Duodenal mucosa (tissue), 2 donors: ENCODE measurements around the gene MUC4.
"Not testable (repeated sequence)": the region's sequence is repeated elsewhere in the genome, so short reads cannot be mapped to it uniquely, and the experiment has no call there.

ENCODE experiments used
- H3K27ac ChIP-seq: one replicate; pipeline ENCODE4 v1.7.0; 2013; ENCODE audit warnings: low read depth, low read length
- H3K27me3 ChIP-seq, 2 donors: one replicate each; pipeline ENCODE4 v1.7.0; 2013; ENCODE audit warnings: low read length in 2 of 2, control low read depth in 1 of 2; ENCODE audit not compliant: insufficient read depth in 2 of 2, control insufficient read depth in 1 of 2
- H3K36me3 ChIP-seq, 2 donors: one replicate each; pipeline ENCODE4 v1.7.0; 2013; ENCODE audit warnings: low read length in 2 of 2, control low read depth in 1 of 2; ENCODE audit not compliant: insufficient read depth in 2 of 2, control insufficient read depth in 1 of 2
- H3K4me1 ChIP-seq, 2 donors: one replicate each; pipeline ENCODE4 v1.7.0; 2013; ENCODE audit warnings: low read length in 2 of 2, control low read depth in 1 of 2; ENCODE audit not compliant: insufficient read depth in 2 of 2, control insufficient read depth in 1 of 2
- H3K4me3 ChIP-seq, 2 donors: one replicate each; pipeline ENCODE4 v1.7.0; 2013; ENCODE audit warnings: low read length in 2 of 2, low read depth in 1 of 2
- H3K9ac ChIP-seq, 2 donors: one replicate each; pipeline ENCODE4 v1.7.0; 2013; ENCODE audit warnings: low read length in 2 of 2, low read depth in 1 of 2
- H3K9me3 ChIP-seq, 2 donors: one replicate each; pipeline ENCODE4 v1.7.0; 2013; ENCODE audit warnings: low read length in 2 of 2, control low read depth in 1 of 2; ENCODE audit not compliant: control insufficient read depth in 1 of 2

MUC4 gene

DNA sequence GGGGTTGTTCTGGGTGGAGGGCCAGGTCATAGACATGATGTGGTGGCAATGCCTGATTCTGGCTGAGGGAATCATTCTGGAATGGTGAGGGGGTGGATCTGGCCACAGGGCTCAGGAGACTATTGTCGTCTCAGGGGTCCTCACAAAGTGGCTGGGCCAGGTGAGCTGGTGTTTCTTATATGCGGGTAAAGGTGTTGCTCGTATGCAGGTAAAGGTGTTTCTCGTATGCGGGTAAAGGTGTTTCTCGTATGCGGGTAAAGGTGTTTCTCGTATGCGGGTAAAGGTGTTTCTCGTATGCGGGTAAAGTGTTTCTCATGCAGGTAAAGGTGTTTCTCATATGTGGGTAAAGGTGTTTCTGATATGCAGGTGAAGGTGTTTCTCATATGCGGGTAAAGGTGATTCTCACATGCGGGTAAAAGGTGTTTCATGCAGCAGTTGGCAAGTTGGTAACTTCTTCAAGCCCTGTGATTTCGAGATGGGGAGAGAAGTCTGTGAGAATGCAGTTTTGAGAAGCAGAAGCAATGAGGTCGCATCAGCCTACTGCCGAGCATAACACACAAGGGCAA, 10.5 kb upstream of the MUC4 start:
- no peak overlapping the region for H3K4me3 ChIP-seq
- H3K9me3 ChIP-seq = no peaks in the 10 kb centered on the region
- H3K27me3 ChIP-seq = peaks cover 0 to 6% of the 10 kb centered on the region in 2 donors
- H3K36me3 ChIP-seq = no peaks in the 10 kb centered on the region
- H3K4me1 ChIP-seq = no peaks in the 10 kb centered on the region
- no peak overlapping the region for H3K9ac ChIP-seq
- H3K27ac ChIP-seq = no peak overlapping the region

DNA sequence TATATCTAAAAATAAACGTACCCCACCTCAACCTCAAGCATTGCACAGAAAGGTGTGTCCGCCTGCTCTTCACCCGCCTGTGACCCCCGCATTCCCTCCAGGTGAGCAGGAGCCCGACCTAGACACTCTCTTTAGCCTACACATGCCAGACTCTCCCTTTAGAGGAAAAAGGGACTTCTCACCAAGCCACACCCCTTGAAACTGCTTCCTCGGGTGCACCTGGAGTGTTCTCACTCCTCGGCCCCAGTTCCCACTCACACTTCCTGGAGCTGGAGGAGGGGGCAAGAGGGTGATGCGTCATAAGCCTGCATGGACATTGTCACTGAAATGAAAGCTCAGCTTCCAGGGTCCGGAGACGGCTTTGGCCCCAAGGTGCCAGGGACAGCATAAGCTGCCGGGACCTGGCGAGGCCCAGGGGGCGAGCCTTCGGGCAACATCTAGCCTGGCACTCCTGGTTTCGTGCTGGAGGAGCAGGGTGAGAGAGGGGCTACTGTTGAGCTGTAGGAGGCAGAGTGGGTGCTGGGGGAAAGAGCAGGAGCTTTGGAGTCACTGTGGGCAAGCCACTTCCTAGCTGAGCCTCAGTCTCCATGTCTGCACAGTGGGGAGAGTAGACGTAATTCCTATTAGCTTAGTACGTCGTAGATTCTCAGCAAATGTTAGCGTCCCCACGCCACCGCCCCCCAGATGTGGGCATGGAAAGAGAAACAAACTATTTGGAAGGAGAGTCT, 9.8 kb upstream of the MUC4 start:
- no peaks in the 10 kb centered on the region for H3K9me3 ChIP-seq
- H3K27ac ChIP-seq = no peak overlapping the region
- no peak overlapping the region for H3K4me3 ChIP-seq
- H3K9ac ChIP-seq = no peak overlapping the region
- H3K27me3 ChIP-seq = peaks cover 0 to 6% of the 10 kb centered on the region in 2 donors
- H3K36me3 ChIP-seq = no peaks in the 10 kb centered on the region
- H3K4me1 ChIP-seq = no peaks in the 10 kb centered on the region

DNA sequence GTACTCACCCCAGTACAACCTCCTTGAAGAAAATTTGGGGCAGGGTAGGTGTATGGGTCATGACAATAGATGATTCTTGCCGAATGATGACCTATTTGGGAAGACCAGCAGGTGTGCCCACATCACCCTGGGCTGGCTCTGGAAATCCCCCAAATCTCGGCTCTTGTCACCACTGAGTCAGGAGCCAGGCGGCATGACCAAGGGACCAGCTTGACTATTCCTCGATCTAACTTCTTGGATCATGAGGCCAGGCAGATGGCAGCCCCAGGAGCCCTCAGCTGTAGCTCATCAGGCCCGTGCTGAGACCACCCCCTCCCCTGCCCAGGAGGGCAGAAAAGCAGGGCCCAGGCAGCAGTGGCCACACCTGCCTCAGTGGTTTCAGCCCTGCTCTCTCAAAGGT, 9.2 kb upstream of the MUC4 start:
- Histone ChIP-seq H3K27ac (no peak overlapping the region), H3K4me3 (no peak overlapping the region), H3K9me3 (no peaks in the 10 kb centered on the region), H3K36me3 (no peaks in the 10 kb centered on the region), H3K27me3 (peaks cover 0 to 6% of the 10 kb centered on the region in 2 donors), H3K4me1 (no peaks in the 10 kb centered on the region), H3K9ac (no peak overlapping the region)

DNA sequence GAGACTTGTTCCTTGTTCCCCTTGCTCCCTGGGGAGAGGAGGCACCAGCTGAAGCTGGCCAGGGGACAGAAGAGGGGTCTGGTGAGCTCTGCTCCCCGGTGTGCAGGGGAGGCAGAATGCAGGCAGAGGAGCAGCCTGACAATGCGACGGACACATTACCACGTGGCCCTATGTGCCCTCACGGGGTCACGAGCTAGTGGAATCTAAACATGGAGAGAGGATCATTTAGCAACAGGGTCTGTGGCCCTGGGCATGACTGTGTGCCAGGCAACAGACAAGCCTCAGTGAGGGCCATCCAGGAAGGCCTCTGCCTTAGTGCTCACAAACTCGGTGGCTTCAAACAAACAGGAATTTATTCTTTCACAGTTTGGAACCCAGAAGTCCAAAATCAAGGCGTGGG, 8.5 kb upstream of the MUC4 start:
- no peaks in the 10 kb centered on the region for H3K9me3 ChIP-seq
- H3K9ac ChIP-seq = no peak overlapping the region
- no peaks in the 10 kb centered on the region for H3K36me3 ChIP-seq
- no peak overlapping the region for H3K4me3 ChIP-seq
- no peaks in the 10 kb centered on the region for H3K4me1 ChIP-seq
- peaks cover 0 to 6% of the 10 kb centered on the region in 2 donors for H3K27me3 ChIP-seq
- H3K27ac ChIP-seq = no peak overlapping the region

DNA sequence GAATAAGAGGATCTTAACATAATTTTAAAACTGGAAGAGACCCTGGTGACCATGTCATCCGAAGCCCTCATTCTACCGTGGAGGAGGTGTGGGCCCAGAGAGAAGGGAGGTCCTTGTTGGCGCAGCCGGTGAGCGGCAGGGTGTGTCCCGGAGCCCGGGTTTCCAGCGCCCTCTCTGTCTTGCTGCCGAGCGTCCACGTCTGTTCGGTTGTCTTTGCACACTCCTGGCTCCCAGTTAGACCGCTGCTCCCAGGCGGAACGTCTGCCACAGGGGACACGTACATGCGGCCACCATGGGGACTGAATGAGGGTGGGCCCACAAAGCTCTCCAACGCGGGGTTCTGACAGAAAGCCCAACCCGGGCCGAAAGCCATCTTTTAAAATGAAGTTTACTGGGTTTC, 6.6 kb upstream of the MUC4 start:
- H3K9me3 ChIP-seq = no peaks in the 10 kb centered on the region
- no peaks in the 10 kb centered on the region for H3K4me1 ChIP-seq
- H3K36me3 ChIP-seq = no peaks in the 10 kb centered on the region
- H3K27me3 ChIP-seq = no peaks in the 10 kb centered on the region
- H3K27ac ChIP-seq = no peak overlapping the region
- H3K9ac ChIP-seq = no peak overlapping the region
- H3K4me3 ChIP-seq = no peak overlapping the region

DNA sequence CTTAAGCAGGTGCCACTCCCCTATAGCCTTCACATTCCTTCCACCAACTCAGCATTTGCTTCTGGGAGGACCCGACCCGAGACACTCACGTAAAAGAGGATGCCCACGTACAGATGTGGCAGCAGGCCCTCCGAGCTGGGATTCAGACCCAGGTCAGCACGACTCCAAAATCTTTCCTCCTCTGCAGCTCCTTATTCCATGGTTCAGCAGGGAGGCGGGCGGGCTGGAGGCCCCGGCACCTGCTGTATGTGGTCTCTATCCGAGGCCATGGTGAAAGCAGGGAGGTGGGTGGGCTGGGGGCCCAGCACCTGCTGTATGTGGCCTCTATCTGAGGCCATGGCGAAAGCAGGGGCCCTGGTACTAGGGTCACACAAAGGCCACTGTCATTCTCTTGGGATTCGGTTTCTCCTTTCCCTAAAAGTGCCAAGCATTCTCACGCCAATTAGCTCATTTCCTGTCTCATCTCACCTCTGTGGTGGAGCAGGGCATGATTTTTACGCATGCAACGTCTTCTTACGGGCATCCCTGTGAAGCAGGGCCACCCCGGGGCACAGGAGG, 5.9 kb upstream of the MUC4 start:
- no peak overlapping the region for H3K9ac ChIP-seq
- no peaks in the 10 kb centered on the region for H3K36me3 ChIP-seq
- no peaks in the 10 kb centered on the region for H3K27me3 ChIP-seq
- H3K4me3 ChIP-seq = no peak overlapping the region
- no peaks in the 10 kb centered on the region for H3K4me1 ChIP-seq
- H3K27ac ChIP-seq = no peak overlapping the region
- H3K9me3 ChIP-seq = no peaks in the 10 kb centered on the region

DNA sequence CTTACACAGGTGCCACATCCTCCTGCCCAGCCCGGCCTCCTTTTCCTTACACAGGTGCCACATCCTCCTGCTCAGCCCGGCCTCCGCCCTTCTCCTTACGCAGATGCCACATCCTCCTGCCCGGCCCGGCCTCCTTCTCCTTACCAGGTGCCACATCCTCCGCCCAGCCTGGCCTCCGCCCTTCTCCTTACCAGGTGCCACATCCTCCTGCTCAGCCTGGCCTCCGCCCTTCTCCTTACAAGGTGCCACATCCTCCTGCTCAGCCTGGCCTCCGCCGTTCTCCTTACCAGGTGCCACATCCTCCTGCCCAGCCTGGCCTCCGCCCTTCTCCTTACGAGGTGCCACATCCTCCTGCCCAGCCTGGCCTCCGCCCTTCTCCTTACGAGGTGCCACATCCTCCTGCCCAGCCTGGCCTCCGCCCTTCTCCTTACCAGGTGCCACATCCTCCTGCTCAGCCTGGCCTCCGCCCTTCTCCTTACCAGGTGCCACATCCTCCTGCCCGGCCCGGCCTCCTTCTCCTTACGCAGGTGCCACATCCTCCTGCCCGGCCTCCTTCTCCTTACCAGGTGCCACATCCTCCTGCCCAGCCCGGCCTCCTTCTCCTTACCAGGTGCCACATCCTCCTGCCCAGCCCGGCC, 4.7 kb upstream of the MUC4 start:
- H3K27ac ChIP-seq, H3K27me3 ChIP-seq, H3K9me3 ChIP-seq, H3K36me3 ChIP-seq, H3K4me3 ChIP-seq, H3K4me1 ChIP-seq, H3K9ac ChIP-seq: not testable (repeated sequence)

DNA sequence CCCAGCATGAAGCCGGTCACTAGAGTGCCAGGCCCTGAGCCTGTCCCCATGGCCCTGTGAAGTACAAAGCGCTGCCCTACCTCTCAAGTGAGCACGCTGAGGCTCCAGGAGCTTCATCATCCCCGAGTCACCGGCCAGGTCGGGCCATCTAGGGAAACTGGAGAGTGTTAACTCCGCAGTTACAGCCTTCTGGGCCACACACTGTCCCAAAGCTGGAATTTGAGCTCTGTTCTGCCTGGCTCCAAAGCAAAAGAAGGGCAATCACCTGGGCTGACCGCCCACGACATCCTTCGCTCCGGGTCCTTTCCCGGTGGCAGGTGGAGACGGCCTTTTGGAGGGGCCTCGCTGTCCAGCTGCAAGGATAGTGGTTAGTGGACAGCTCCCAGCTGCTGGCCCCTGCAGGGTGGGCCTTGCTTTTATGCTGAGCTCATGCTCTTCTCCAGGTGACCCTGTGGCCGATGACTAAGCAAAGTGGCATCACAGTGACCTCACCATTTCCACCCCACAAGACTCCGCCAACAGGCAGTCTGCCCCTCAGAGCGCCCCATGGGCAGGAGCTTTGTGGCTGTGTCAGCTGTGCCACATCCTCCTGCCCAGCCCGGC, 3.5 kb upstream of the MUC4 start:
- Histone ChIP-seq H3K9ac (no peak overlapping the region), H3K9me3 (no peaks in the 10 kb centered on the region), H3K4me1 (no peaks in the 10 kb centered on the region), H3K27me3 (peaks cover 0 to 4% of the 10 kb centered on the region in 2 donors), H3K4me3 (no peak overlapping the region), H3K36me3 (no peaks in the 10 kb centered on the region), H3K27ac (no peak overlapping the region)

DNA sequence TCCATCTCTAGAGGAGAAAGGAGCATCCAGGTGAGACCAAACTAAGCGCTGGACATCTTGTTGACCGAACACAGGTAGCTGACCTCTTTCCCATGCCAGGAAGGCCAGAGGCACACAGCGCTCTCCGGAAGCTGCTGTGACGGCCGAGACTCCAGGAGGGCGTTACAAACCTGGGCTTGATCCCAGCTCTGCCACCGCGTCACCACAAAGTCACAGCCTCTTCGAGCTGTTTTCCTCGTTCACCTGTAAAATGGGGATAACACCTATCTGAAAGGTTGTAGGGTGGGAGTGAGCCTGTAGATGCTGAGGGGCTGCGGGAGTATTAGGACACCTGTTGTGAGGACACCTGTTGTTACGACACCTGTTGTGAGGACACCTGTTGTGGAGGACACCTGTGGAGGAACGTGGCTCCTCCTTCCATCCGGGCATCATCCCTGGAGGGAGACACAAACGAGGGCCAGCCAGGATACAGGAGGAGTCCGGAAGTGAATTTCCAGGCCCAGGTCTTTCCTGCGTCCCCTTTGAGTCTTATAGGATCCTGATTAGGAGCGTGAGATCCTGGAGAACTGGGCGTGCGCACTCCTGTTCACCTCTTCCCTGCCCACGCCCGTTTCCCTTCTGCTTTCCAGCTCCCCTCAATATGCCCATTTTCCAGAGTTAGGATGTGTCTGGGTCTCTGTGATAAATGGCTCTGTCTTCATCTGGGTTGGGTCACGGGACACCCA, 2.3 kb upstream of the MUC4 start:
- H3K27me3 ChIP-seq = peaks cover 0 to 4% of the 10 kb centered on the region in 2 donors
- H3K36me3 ChIP-seq = no peaks in the 10 kb centered on the region
- H3K4me3 ChIP-seq = no peak overlapping the region
- H3K9ac ChIP-seq = no peak overlapping the region
- no peaks in the 10 kb centered on the region for H3K9me3 ChIP-seq
- H3K4me1 ChIP-seq = no peaks in the 10 kb centered on the region
- no peak overlapping the region for H3K27ac ChIP-seq
